SU-DHL-6 (cell line): ENCODE measurements around the gene FBN1.

ENCODE experiments used
- CTCF ChIP-seq: fragments of 200-600 bp; sonication (generic); IDR thresholded peaks from one replicate; pipeline ENCODE4 v1.5.1; 2017; ENCODE audit warnings: antibody characterized with exemption, mild to moderate bottlenecking, low read length, moderate library complexity; ENCODE audit not compliant: insufficient read depth, poor library complexity, severe bottlenecking
- EZH2phosphoT487 ChIP-seq: fragments of 200-600 bp; sonication (generic), shearing (Covaris generic); conservative IDR thresholded peaks from 2 replicates; pipeline ENCODE4 v1.6.1; 2018; ENCODE audit warnings: mild to moderate bottlenecking, antibody characterized with exemption, low read length, moderate library complexity, mixed read lengths

GRCh38 chr15:48528921-48529320 lies 116.6 kb downstream of the FBN1 start:
- no peak for TF ChIP-seq CTCF
- no peak for TF ChIP-seq EZH2phosphoT487
